ENCODE data around the gene PTPRM. TPM values are rescaled to one million over a fixed set of nuclear protein-coding genes. Genes with fewer than 3 reads are reported as not detected.

PTPRM gene
- polyA plus RNA-seq, 2 of the 4 experiments (the other 2 are of a cell fraction), result 44.5 to 199 TPM

DNA sequence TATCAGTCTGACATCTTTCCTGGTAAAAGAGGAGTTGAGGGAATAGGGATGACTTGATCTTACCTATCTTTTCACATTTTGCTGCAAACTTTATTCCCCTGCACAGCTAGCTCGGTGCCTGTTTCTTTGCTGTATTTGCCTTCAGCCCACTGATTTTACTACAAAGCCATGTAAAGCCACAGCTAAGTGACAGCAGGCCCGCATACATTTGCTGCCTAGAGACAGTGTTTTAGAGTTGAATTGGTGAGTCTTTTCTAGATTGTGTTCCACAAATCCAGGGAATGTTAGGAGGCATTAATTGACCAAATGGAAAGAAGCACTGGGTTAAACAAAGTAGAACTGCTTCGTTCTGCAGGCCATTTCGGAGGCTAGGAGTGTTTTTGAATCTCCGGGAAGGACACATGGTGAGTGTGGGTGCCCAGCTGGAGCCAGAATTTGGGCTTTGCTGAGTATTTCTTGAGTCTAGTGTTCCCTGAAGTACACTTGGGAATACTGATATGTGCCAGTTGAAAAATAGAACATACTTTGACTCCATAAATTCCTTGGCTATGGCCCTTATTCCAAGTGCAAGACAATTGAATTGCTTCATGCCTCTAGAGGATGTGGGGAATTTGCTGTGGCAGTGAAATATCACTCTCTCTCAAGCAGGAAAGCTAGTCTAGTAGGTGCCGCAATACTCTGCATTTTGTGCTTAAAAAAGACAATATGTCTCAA lies 329.8 kb downstream of the PTPRM start (continued):
- no peak for TF ChIP-seq MAZ (IDR thresholded peaks at IDR 0.05; ENCODE audit: borderline replicate concordance, low read depth, low read length)
- no peak for TF ChIP-seq CEBPB (IDR thresholded peaks at IDR 0.05)

DNA sequence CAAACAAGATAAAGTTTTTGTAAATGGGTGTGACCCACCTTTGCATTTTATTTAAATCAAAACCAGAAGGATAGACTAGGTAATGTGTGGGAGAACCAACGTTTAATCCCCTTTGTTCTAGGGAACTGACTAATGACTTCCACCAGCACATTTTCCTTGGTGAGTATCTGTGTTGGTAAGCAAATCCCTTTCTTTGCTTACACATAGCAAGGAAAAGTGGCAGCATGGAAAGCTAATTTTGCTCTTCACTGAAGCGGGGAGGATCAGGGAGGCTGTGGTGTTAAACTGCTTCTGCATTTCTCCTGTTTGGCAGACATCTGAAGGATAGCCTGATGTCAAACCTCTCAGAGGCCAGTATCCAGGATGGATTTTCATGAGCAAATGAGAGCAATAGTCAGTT lies 331.1 kb downstream of the PTPRM start:
- POLR2A ChIA-PET, result no interaction called here
- ATAC-seq (no peak), FAIRE-seq (no peak), DNase-seq (ENCODE audit: low read depth in 1 of 2, low spot score in 1 of 2) (no peak)
- TF ChIP-seq BCL3 (IDR thresholded peaks at IDR 0.05), result no peak
- no peak for TF ChIP-seq MAZ (IDR thresholded peaks at IDR 0.05; ENCODE audit: borderline replicate concordance, low read depth, low read length)
- TF ChIP-seq CBX8 (IDR thresholded peaks at IDR 0.05), result no peak
- TF ChIP-seq JUNB (IDR thresholded peaks at IDR 0.05), result no peak
- TF ChIP-seq TFCP2L1 (CRISPR knock-in tag; IDR thresholded peaks at IDR 0.05), result no peak
- TF ChIP-seq, protein P1, sequence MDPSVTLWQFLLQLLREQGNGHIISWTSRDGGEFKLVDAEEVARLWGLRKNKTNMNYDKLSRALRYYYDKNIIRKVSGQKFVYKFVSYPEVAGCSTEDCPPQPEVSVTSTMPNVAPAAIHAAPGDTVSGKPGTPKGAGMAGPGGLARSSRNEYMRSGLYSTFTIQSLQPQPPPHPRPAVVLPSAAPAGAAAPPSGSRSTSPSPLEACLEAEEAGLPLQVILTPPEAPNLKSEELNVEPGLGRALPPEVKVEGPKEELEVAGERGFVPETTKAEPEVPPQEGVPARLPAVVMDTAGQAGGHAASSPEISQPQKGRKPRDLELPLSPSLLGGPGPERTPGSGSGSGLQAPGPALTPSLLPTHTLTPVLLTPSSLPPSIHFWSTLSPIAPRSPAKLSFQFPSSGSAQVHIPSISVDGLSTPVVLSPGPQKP (IDR thresholded peaks at IDR 0.05; ENCODE audit: low read depth, low read length), result no peak
- no peak for TF ChIP-seq ESRRA (IDR thresholded peaks at IDR 0.05; ENCODE audit: borderline replicate concordance, low read length)
- no peak for TF ChIP-seq MYC (IDR thresholded peaks at IDR 0.05; ENCODE audit: borderline replicate concordance, low read length)
- TF ChIP-seq EHMT2 (IDR thresholded peaks at IDR 0.05; ENCODE audit: low read depth), result no peak
- no peaks in the 10 kb centered on the region for H3K9me3 ChIP-seq
- 71% methylated on average over 2 of the region's 2 CpGs for WGBS (ENCODE audit: missing lambda C conversion rate)
- H3K4me3 ChIP-seq, result no peak overlapping the region
- peaks cover 63% of the 10 kb centered on the region for H3K4me1 ChIP-seq
- no peak overlapping the region for H3K4me2 ChIP-seq
- CTCF ChIA-PET, result interaction anchor here (1.0 to 1.5 kb wide), 2 partner anchors 19 to 25 kb away, joined by 3 to 4 read pairs; no protein-coding TSS in a partner anchor
- H3K27ac ChIP-seq, result peak overlapping the region; percentile 73 to 99

DNA sequence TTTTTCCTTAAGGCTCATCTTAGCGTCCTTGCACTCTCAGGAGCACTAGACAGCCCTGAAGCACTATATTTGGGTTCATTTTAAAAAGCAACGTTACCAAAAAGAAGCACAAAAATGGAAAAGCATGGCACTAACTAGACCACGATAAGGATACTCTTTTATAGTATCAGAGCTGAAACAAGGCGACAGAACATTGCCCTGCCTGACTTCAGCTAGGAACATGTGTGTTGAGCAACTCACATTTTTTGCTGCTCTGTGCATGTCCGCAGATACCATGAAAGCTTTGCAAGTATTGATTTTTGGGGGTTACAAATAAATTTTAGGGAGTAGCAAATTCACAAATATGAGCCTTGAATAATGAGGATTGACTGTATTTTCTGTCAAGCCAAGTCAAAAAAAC lies 332.0 kb downstream of the PTPRM start:
- FAIRE-seq, result no peak

GRCh38 chr18:7900091-7900490 lies 333.0 kb downstream of the PTPRM start:
- WGBS (ENCODE audit: missing lambda C conversion rate), result 92% methylated on average over 5 of the region's 5 CpGs
- no peak for FAIRE-seq
- no peak for DNase-seq (ENCODE audit: low read depth in 1 of 2, low spot score in 1 of 2)
- ATAC-seq, result no peak
- TF ChIP-seq, protein P2, sequence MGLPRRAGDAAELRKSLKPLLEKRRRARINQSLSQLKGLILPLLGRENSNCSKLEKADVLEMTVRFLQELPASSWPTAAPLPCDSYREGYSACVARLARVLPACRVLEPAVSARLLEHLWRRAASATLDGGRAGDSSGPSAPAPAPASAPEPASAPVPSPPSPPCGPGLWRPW (IDR thresholded peaks at IDR 0.05), result no peak
- TF ChIP-seq MAZ (IDR thresholded peaks at IDR 0.05; ENCODE audit: borderline replicate concordance, low read depth, low read length), result no peak
- TF ChIP-seq JUN (IDR thresholded peaks at IDR 0.05), result no peak
- no peak for TF ChIP-seq RAD21 (conservative IDR thresholded peaks at IDR 0.05 in 1 of 2, IDR thresholded peaks at IDR 0.05 in 1 of 2)
- TF ChIP-seq HOXB5 (CRISPR knock-in tag; IDR thresholded peaks at IDR 0.05), result no peak
- TF ChIP-seq USF2 (IDR thresholded peaks at IDR 0.05), result no peak
- no peak for TF ChIP-seq ZC3H11A (IDR thresholded peaks at IDR 0.05)
- no peak for TF ChIP-seq HOXB13 (CRISPR knock-in tag; IDR thresholded peaks at IDR 0.05; ENCODE audit: low read depth)
- TF ChIP-seq PHF8 (IDR thresholded peaks at IDR 0.05; ENCODE audit: borderline replicate concordance, low read depth), result no peak
- no peak for TF ChIP-seq RNF2 (IDR thresholded peaks at IDR 0.05; ENCODE audit: borderline replicate concordance, low read depth)
- TF ChIP-seq FOSL2 (IDR thresholded peaks at IDR 0.05), result no peak
- no peak for TF ChIP-seq FOSL2 (CRISPR knock-in tag; IDR thresholded peaks at IDR 0.05)
- no peak for TF ChIP-seq TFCP2L1 (CRISPR knock-in tag; IDR thresholded peaks at IDR 0.05)
- TF ChIP-seq ESRRA (IDR thresholded peaks at IDR 0.05; ENCODE audit: borderline replicate concordance, low read length), result no peak
- TF ChIP-seq, protein P3, sequence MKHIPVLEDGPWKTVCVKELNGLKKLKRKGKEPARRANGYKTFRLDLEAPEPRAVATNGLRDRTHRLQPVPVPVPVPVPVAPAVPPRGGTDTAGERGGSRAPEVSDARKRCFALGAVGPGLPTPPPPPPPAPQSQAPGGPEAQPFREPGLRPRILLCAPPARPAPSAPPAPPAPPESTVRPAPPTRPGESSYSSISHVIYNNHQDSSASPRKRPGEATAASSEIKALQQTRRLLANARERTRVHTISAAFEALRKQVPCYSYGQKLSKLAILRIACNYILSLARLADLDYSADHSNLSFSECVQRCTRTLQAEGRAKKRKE (CRISPR knock-in tag; IDR thresholded peaks at IDR 0.05; ENCODE audit: low read depth), result no peak
- H3K4me3 ChIP-seq, result no peak overlapping the region
- no peak overlapping the region for H3K4me2 ChIP-seq
- peaks cover 83% of the 10 kb centered on the region for H3K4me1 ChIP-seq
- H3K9me3 ChIP-seq, result no peaks in the 10 kb centered on the region
- ChIA-PET POLR2A (no interaction called here), CTCF (no interaction called here)
- H3K27ac ChIP-seq, result peak overlapping the region; percentile 95 to 99

More for the DNA sequence above, 332.0 kb downstream of the PTPRM start:
- no peak for TF ChIP-seq JUN (IDR thresholded peaks at IDR 0.05)
- 93% methylated on average over 5 of the region's 5 CpGs for WGBS (ENCODE audit: missing lambda C conversion rate)
- no peak for ATAC-seq
- no peak overlapping the region for H3K4me3 ChIP-seq
- CTCF ChIA-PET, result no interaction called here
- no peak overlapping the region for H3K4me2 ChIP-seq
- no peaks in the 10 kb centered on the region for H3K9me3 ChIP-seq
- no peak for DNase-seq (ENCODE audit: low read depth in 1 of 2, low spot score in 1 of 2)
- peak overlapping the region; percentile 73 to 99 for H3K27ac ChIP-seq
- POLR2A ChIA-PET, result no interaction called here
- H3K4me1 ChIP-seq, result peaks cover 72% of the 10 kb centered on the region
